ENCODE data around the gene CFAP45. TPM values are rescaled to one million over a fixed set of nuclear protein-coding genes. Genes with fewer than 3 reads are reported as not detected.

Gene CFAP45
- total RNA-seq, 3 donors from 2014 or later (not counting 1 experiment from before 2014, with no cell fraction given) = 1.3 to 5.0 (median 1.6) TPM

- no peaks in the 10 kb centered on the region for H3K27me3 ChIP-seq (ENCODE audit: control insufficient read depth, insufficient read depth, low read length)
- TF ChIP-seq CTCF (IDR thresholded peaks at IDR 0.05) = no peak
- no peak overlapping the region for H3K27ac ChIP-seq (ENCODE audit: low read length)
- no peaks in the 10 kb centered on the region for H3K9me3 Mint-ChIP-seq
- H3K27me3 Mint-ChIP-seq (ENCODE audit: low read depth in 2 of 2) = peaks cover 13 to 17% of the 10 kb centered on the region in 2 donors
- WGBS (ENCODE audit: insufficient coverage) = 93% methylated on average over 11 of the region's 11 CpGs
- no peak overlapping the region for H3K4me3 Mint-ChIP-seq
- no peak for ATAC-seq
- no peaks in the 10 kb centered on the region for H3K36me3 ChIP-seq (ENCODE audit: control insufficient read depth, insufficient read depth, low read length)
- peaks cover 0 to 7% of the 10 kb centered on the region in 2 donors for H3K4me1 Mint-ChIP-seq
- DNase-seq = no peak
- no peak overlapping the region for H3K4me3 ChIP-seq (ENCODE audit: low read length)
- no peaks in the 10 kb centered on the region for H3K9me3 ChIP-seq (ENCODE audit: control insufficient read depth, insufficient read depth, low read length)
- peaks cover 24% of the 10 kb centered on the region for H3K4me1 ChIP-seq (ENCODE audit: control insufficient read depth, insufficient read depth, low read length)
- intact Hi-C loops (cut with micrococcal nuclease) = loop anchor here (5.0 to 10.0 kb wide), 2 partner anchors 147 to 439 kb away; partner anchors contain the start of gene KCNJ9
- H3K27ac Mint-ChIP-seq = no peak overlapping the region
- H3K36me3 Mint-ChIP-seq = no peaks in the 10 kb centered on the region
These were observed 35.3 kb upstream of the CFAP45 start for GRCh38 chr1:159935305-159935704.

- DNase-seq (no peak), ATAC-seq (no peak)
- H3K27me3 Mint-ChIP-seq (ENCODE audit: low read depth in 2 of 2) = peaks cover 10 to 16% of the 10 kb centered on the region in 2 donors
- H3K9me3 Mint-ChIP-seq = no peaks in the 10 kb centered on the region
- Histone ChIP-seq H3K4me1 (ENCODE audit: control insufficient read depth, insufficient read depth, low read length) (peaks cover 24% of the 10 kb centered on the region), H3K4me3 (ENCODE audit: low read length) (no peak overlapping the region), H3K36me3 (ENCODE audit: control insufficient read depth, insufficient read depth, low read length) (no peaks in the 10 kb centered on the region), H3K27ac (ENCODE audit: low read length) (no peak overlapping the region), H3K27me3 (ENCODE audit: control insufficient read depth, insufficient read depth, low read length) (no peaks in the 10 kb centered on the region), H3K9me3 (ENCODE audit: control insufficient read depth, insufficient read depth, low read length) (no peaks in the 10 kb centered on the region)
- intact Hi-C loops (cut with micrococcal nuclease) = loop anchor here (5.0 to 10.0 kb wide), 2 partner anchors 148 to 440 kb away; partner anchors contain the start of gene KCNJ9
- no peak for TF ChIP-seq CTCF (IDR thresholded peaks at IDR 0.05)
- H3K4me3 Mint-ChIP-seq = no peak overlapping the region
- peaks cover 0 to 7% of the 10 kb centered on the region in 2 donors for H3K4me1 Mint-ChIP-seq
- H3K27ac Mint-ChIP-seq = no peak overlapping the region
- WGBS (ENCODE audit: insufficient coverage) = 90% methylated on average over 12 of the region's 14 CpGs
- no peaks in the 10 kb centered on the region for H3K36me3 Mint-ChIP-seq
These were observed 34.4 kb upstream of the CFAP45 start for GRCh38 chr1:159934136-159935039.

GRCh38 chr1:159933347-159933746, 33.4 kb upstream of the CFAP45 start:
- Mint-ChIP-seq H3K27ac (no peak overlapping the region), H3K9me3 (no peaks in the 10 kb centered on the region), H3K4me3 (no peak overlapping the region), H3K27me3 (ENCODE audit: low read depth in 2 of 2) (peaks cover 10 to 18% of the 10 kb centered on the region in 2 donors), H3K36me3 (no peaks in the 10 kb centered on the region), H3K4me1 (peaks cover 0 to 7% of the 10 kb centered on the region in 2 donors)
- no peak for TF ChIP-seq CTCF (IDR thresholded peaks at IDR 0.05)
- ATAC-seq (no peak), DNase-seq (no peak)
- peaks cover 24% of the 10 kb centered on the region for H3K4me1 ChIP-seq (ENCODE audit: control insufficient read depth, insufficient read depth, low read length)
- no peaks in the 10 kb centered on the region for H3K27me3 ChIP-seq (ENCODE audit: control insufficient read depth, insufficient read depth, low read length)
- intact Hi-C loops (cut with micrococcal nuclease) = loop anchor here (10.0 kb wide), 1 partner anchor 441 kb away; no protein-coding TSS in a partner anchor
- H3K36me3 ChIP-seq (ENCODE audit: control insufficient read depth, insufficient read depth, low read length) = no peaks in the 10 kb centered on the region
- no peak overlapping the region for H3K27ac ChIP-seq (ENCODE audit: low read length)
- H3K4me3 ChIP-seq (ENCODE audit: low read length) = no peak overlapping the region
- WGBS (ENCODE audit: insufficient coverage) = 81% methylated on average over 4 of the region's 4 CpGs
- no peaks in the 10 kb centered on the region for H3K9me3 ChIP-seq (ENCODE audit: control insufficient read depth, insufficient read depth, low read length)
